GM21529 (cell line): ENCODE measurements around the gene PRPF18.

Source experiments
- ATAC-seq: cut with Tn5 transposase; IDR thresholded peaks from one replicate; pipeline ENCODE4 v1.9.1; 2021; ENCODE audit not compliant: unreplicated experiment

Gene PRPF18

GRCh38 chr10:13665516-13666262 lies 78.9 kb downstream of the PRPF18 start:
- no peak for ATAC-seq

GRCh38 chr10:13668126-13668525 lies 81.4 kb downstream of the PRPF18 start:
- no peak for ATAC-seq

- no peak for ATAC-seq
These were observed 82.6 kb downstream of the PRPF18 start for GRCh38 chr10:13669182-13669855.

- no peak for ATAC-seq
These were observed 83.1 kb downstream of the PRPF18 start for GRCh38 chr10:13669901-13670300.

GRCh38 chr10:13670311-13670710 lies 83.5 kb downstream of the PRPF18 start:
- no peak for ATAC-seq

GRCh38 chr10:13671904-13672303 lies 85.1 kb downstream of the PRPF18 start:
- no peak for ATAC-seq

GRCh38 chr10:13672548-13672947 lies 85.8 kb downstream of the PRPF18 start:
- no peak for ATAC-seq

- no peak for ATAC-seq
These were observed 86.4 kb downstream of the PRPF18 start for GRCh38 chr10:13673156-13673555.

GRCh38 chr10:13674645-13675588 lies 88.2 kb downstream of the PRPF18 start:
- ATAC-seq: no peak

GRCh38 chr10:13678101-13678843 lies 91.5 kb downstream of the PRPF18 start:
- no peak for ATAC-seq
